Putamen (tissue), 1 donor: ENCODE results near the gene ENO1.
A peak's percentile ranks its signal among the peaks of the same experiment; 100 is the strongest.
"Not testable (repeated sequence)": the region's sequence is repeated elsewhere in the genome, so short reads cannot be mapped to it uniquely, and the experiment has no call there.

Experiments used
- DNase-seq: peaks from one replicate; pipeline ENCODE4 v3.0.0-alpha.2; 2016; ENCODE audit warnings: low spot score

Gene ENO1

GRCh38 chr1:8896775-8897174 lies 18.3 kb upstream of the ENO1 start:
- DNase-seq: not testable (repeated sequence)

GRCh38 chr1:8892026-8892425 lies 13.5 kb upstream of the ENO1 start:
- no peak for DNase-seq

- no peak for DNase-seq
These were observed 12.9 kb upstream of the ENO1 start for GRCh38 chr1:8891401-8891800.

- peak; percentile 87 for DNase-seq
These were observed 11.7 kb upstream of the ENO1 start for GRCh38 chr1:8889925-8890785.

GRCh38 chr1:8889103-8889846 lies 10.8 kb upstream of the ENO1 start:
- no peak for DNase-seq

GRCh38 chr1:8886589-8886988 lies 8.1 kb upstream of the ENO1 start:
- DNase-seq: no peak

- DNase-seq: not testable (repeated sequence)
These were observed 7.6 kb upstream of the ENO1 start for GRCh38 chr1:8886031-8886524.

GRCh38 chr1:8884105-8884504 lies 5.6 kb upstream of the ENO1 start:
- not testable (repeated sequence) for DNase-seq

GRCh38 chr1:8883491-8883890 lies 5.0 kb upstream of the ENO1 start:
- DNase-seq: no peak

- DNase-seq: no peak
These were observed 1.6 kb upstream of the ENO1 start for GRCh38 chr1:8879922-8880676.

GRCh38 chr1:8879464-8879921 lies 1.0 kb upstream of the ENO1 start:
- DNase-seq: no peak

GRCh38 chr1:8878698-8879463 lies 395 bp upstream of the ENO1 start:
- peak; percentile 98 for DNase-seq

GRCh38 chr1:8876087-8876486 lies 2.4 kb downstream of the ENO1 start:
- DNase-seq: no peak

- DNase-seq: peak; percentile 58
These were observed 3.1 kb downstream of the ENO1 start for GRCh38 chr1:8875216-8875861.

GRCh38 chr1:8874230-8875201 lies 4.0 kb downstream of the ENO1 start:
- DNase-seq: no peak

- peak; percentile 78 for DNase-seq
These were observed 4.8 kb downstream of the ENO1 start for GRCh38 chr1:8873506-8874229.

- no peak for DNase-seq
These were observed 5.5 kb downstream of the ENO1 start for GRCh38 chr1:8873001-8873400.

- DNase-seq: no peak
These were observed 6.5 kb downstream of the ENO1 start for GRCh38 chr1:8871965-8872399.

GRCh38 chr1:8871539-8871935 lies 6.9 kb downstream of the ENO1 start:
- DNase-seq: no peak
